AG08396 (cell line): ENCODE data around the gene NLGN4Y.

Source experiments
- DNase-seq: peaks from one replicate; pipeline ENCODE4 v3.0.0; 2012; ENCODE audit warnings: low spot score, mixed read lengths

Gene NLGN4Y

GRCh38 chrY:14644157-14644952, 120.0 kb downstream of the NLGN4Y start:
- no peak for DNase-seq

GRCh38 chrY:14679181-14679580, 154.9 kb downstream of the NLGN4Y start:
- no peak for DNase-seq

- no peak for DNase-seq
These were observed 170.2 kb downstream of the NLGN4Y start for GRCh38 chrY:14694543-14694942.

GRCh38 chrY:14708158-14708557, 183.8 kb downstream of the NLGN4Y start:
- DNase-seq: no peak

GRCh38 chrY:14741596-14741995, 217.3 kb downstream of the NLGN4Y start:
- no peak for DNase-seq

GRCh38 chrY:14748329-14748728, 224.0 kb downstream of the NLGN4Y start:
- no peak for DNase-seq

GRCh38 chrY:14755571-14755970, 231.2 kb downstream of the NLGN4Y start:
- DNase-seq: no peak

- no peak for DNase-seq
These were observed 238.6 kb downstream of the NLGN4Y start for GRCh38 chrY:14762903-14763302.

- no peak for DNase-seq
These were observed 239.3 kb downstream of the NLGN4Y start for GRCh38 chrY:14763600-14763999.

- DNase-seq: no peak
These were observed 253.9 kb downstream of the NLGN4Y start for GRCh38 chrY:14778208-14778607.

GRCh38 chrY:14793104-14793503, 268.8 kb downstream of the NLGN4Y start:
- DNase-seq: no peak

- DNase-seq: no peak
These were observed 269.3 kb downstream of the NLGN4Y start for GRCh38 chrY:14793674-14794073.

- no peak for DNase-seq
These were observed 273.7 kb downstream of the NLGN4Y start for GRCh38 chrY:14798010-14798409.

- DNase-seq: no peak
These were observed 276.8 kb downstream of the NLGN4Y start for GRCh38 chrY:14801096-14801495.

- no peak for DNase-seq
These were observed 277.8 kb downstream of the NLGN4Y start for GRCh38 chrY:14802125-14802524.

- no peak for DNase-seq
These were observed 279.7 kb downstream of the NLGN4Y start for GRCh38 chrY:14804041-14804440.

- no peak for DNase-seq
These were observed 294.1 kb downstream of the NLGN4Y start for GRCh38 chrY:14818452-14818851.

- no peak for DNase-seq
These were observed 297.9 kb downstream of the NLGN4Y start for GRCh38 chrY:14822201-14822600.

- DNase-seq: no peak
These were observed 298.6 kb downstream of the NLGN4Y start for GRCh38 chrY:14822906-14823305.

GRCh38 chrY:14824583-14824982, 300.3 kb downstream of the NLGN4Y start:
- no peak for DNase-seq

GRCh38 chrY:14825728-14826127, 301.4 kb downstream of the NLGN4Y start:
- no peak for DNase-seq

- DNase-seq: no peak
These were observed 304.2 kb downstream of the NLGN4Y start for GRCh38 chrY:14828531-14828930.

- no peak for DNase-seq
These were observed 305.1 kb downstream of the NLGN4Y start for GRCh38 chrY:14829366-14829885.
